Dedifferentiated amniotic fluid mesenchymal stem cell (primary cell): ENCODE results near the gene TBC1D30.

Experiments
- DNase-seq: peaks from one replicate; pipeline ENCODE4 v3.0.0-alpha.2; 2016; ENCODE audit errors: extremely low spot score

Gene TBC1D30

GRCh38 chr12:64911912-64912311 is 87.5 kb downstream of the TBC1D30 start:
- DNase-seq = no peak

DNA sequence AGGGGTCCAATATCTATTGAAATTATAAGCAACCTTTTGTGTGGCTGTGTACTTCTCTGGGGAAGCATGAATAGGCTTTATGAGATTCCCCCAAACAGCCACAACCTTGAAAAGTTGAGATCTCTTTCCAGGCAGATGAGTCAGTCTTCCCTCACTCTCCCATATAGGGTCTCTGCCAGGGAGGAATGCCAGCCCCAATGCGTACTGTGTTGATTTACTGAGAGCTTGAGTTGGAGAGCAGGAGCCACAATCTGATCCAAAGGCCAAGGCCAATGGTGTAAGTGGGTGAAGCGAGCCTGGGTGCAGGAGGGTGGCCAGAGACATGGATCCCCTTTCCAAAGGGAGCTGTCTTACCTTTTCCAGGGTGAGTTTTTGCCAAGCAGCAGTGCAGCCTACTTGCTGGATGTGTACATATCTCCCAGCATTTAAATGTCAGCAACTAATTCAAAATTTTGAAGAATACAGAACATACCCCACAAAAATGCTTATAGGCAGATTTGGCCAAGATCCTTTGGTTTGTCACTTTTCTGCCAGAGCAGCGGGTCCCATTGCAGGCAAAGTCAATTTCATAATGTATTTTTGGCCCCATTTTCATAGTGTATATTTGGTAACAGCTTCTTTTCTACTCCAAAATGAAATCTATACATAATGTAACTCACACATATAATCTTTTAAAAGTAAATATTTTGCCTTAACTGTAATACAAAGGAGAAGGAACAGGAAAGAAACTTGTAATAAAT is 88.2 kb downstream of the TBC1D30 start:
- no peak for DNase-seq

- DNase-seq = no peak
Observed at GRCh38 chr12:64915242-64915641, 90.8 kb downstream of the TBC1D30 start.

DNA sequence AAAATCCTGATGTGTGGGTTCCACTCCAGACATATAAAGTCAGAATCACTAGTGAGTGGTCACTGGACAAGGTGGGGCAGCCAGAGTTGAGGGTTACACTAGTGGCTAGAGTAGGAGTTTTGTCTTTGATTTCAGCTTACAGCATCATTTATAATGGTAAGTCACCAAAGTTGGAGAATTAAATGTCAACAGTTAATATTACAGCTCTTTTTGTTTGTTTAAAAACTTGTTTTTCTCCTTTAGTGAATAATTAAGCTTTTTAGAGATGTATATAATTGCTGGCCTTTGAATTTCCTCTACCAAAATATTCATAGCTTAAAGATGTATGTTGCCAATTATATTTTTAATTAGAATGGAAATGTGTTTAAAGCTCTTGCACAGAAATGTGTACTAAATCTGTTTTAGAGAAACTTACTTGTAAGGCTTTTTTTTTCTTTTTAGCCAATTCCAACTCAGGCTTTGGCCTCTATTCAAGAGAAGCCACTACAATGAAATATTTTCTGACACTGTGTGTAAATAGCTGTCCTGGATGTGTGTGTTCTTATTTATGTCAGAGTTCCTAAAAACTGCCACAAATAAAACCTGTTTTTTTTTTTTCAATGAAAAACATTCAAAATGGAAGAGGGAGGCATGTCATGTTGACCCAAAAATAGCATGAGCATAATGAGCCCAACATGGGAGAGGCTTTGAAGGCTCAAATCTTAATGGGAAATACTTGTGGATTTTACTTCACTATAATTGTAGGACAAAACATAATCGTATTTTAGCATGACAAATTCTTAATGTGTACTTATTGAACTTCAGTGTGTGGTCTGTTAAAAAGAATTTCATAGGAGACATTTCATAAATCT is 92.2 kb downstream of the TBC1D30 start:
- no peak for DNase-seq

- no peak for DNase-seq
Observed at GRCh38 chr12:64918344-64918743, 93.9 kb downstream of the TBC1D30 start.

GRCh38 chr12:64918801-64919200 is 94.4 kb downstream of the TBC1D30 start:
- DNase-seq = no peak

GRCh38 chr12:64922853-64923252 is 98.4 kb downstream of the TBC1D30 start:
- no peak for DNase-seq

DNA sequence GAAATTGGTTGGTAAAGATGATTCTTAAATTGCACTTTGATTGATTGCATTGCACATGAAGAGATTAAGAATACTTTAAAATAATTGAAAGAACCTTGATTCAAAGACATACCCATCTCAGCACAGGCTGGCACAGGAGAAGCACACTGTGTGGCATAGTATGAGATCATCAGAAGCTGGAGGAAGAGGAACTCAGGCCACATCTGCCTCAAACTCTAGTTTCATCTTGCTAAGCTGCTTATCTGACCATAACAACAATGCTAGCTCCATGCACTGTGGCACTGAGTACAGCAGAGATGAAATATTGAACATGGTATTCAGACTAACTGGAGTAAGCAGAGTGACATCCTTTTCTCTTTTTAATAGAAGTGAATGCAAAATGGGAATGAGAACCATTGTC is 99.1 kb downstream of the TBC1D30 start:
- DNase-seq = no peak
